NB4 (cell line): ENCODE measurements around the gene TBC1D22A.

Experiments used
- DNase-seq: peaks from one replicate; pipeline ENCODE4 v3.0.0; 2010; ENCODE audit warnings: low read depth
- H3K4me3 ChIP-seq: one replicate; pipeline ENCODE4 v1.5.1; 2011; ENCODE audit warnings: mild to moderate bottlenecking, low read depth, low read length, moderate library complexity
- CTCF ChIP-seq: IDR thresholded peaks from one replicate; pipeline ENCODE4 v1.5.1; 2012; ENCODE audit warnings: low read depth, low read length
- MAX ChIP-seq: IDR thresholded peaks from 2 replicates; pipeline ENCODE4 v1.6.1; 2011; ENCODE audit warnings: low read depth, low read length
- MYC ChIP-seq: IDR thresholded peaks from 2 replicates; pipeline ENCODE4 v1.6.1; 2011; ENCODE audit warnings: low read depth, low read length
- POLR2A ChIP-seq: IDR thresholded peaks from 2 replicates; pipeline ENCODE4 v1.6.1; 2011; ENCODE audit warnings: mild to moderate bottlenecking; ENCODE audit not compliant: insufficient read length; ENCODE audit errors: extremely low read depth

Gene TBC1D22A

GRCh38 chr22:47206666-47207218, 444.3 kb downstream of the TBC1D22A start:
- TF ChIP-seq POLR2A, result no peak
- TF ChIP-seq CTCF, result no peak
- TF ChIP-seq MYC, result no peak
- no peak for TF ChIP-seq MAX
- H3K4me3 ChIP-seq, result no peak overlapping the region
- no peak for DNase-seq

GRCh38 chr22:47207387-47207786, 444.9 kb downstream of the TBC1D22A start:
- no peak for DNase-seq
- no peak overlapping the region for H3K4me3 ChIP-seq
- TF ChIP-seq POLR2A (no peak), MYC (no peak), CTCF (no peak), MAX (no peak)

- no peak for TF ChIP-seq MYC
- no peak for TF ChIP-seq MAX
- no peak for TF ChIP-seq CTCF
- TF ChIP-seq POLR2A, result no peak
- DNase-seq, result no peak
- no peak overlapping the region for H3K4me3 ChIP-seq
Observed at GRCh38 chr22:47207846-47208554, 445.6 kb downstream of the TBC1D22A start.

- TF ChIP-seq CTCF, result no peak
- TF ChIP-seq MYC, result no peak
- no peak for TF ChIP-seq POLR2A
- no peak for TF ChIP-seq MAX
- no peak for DNase-seq
- H3K4me3 ChIP-seq, result no peak overlapping the region
Observed at GRCh38 chr22:47208630-47209029, 446.2 kb downstream of the TBC1D22A start.

- TF ChIP-seq MYC (no peak), CTCF (no peak), MAX (no peak), POLR2A (no peak)
- no peak overlapping the region for H3K4me3 ChIP-seq
Observed at GRCh38 chr22:47209040-47209514, 446.6 kb downstream of the TBC1D22A start.

More at GRCh38 chr22:47209040-47209514, 446.6 kb downstream of the TBC1D22A start:
- DNase-seq, result no peak
